LNCaP clone FGC (cell line): ENCODE measurements around the gene SIGLEC15.
"Not testable (repeated sequence)": the region's sequence is repeated elsewhere in the genome, so short reads cannot be mapped to it uniquely, and the experiment has no call there.

Source experiments
- DNase-seq: peaks from one replicate; pipeline ENCODE4 v3.0.0-alpha.2; 2011; ENCODE audit warnings: low read depth
- H3K4me3 ChIP-seq: 2 replicates; pipeline ENCODE4 v1.5.1; 2011; ENCODE audit warnings: mild to moderate bottlenecking, low read depth, low read length, control low read depth
- TF ChIP-seq, protein P1 (sequence below): IDR thresholded peaks from 2 replicates; pipeline ENCODE4 v1.5.1; 2012; ENCODE audit warnings: mild to moderate bottlenecking; ENCODE audit not compliant: control insufficient read depth, insufficient read depth; ENCODE audit errors: extremely low read depth

Gene SIGLEC15

DNA sequence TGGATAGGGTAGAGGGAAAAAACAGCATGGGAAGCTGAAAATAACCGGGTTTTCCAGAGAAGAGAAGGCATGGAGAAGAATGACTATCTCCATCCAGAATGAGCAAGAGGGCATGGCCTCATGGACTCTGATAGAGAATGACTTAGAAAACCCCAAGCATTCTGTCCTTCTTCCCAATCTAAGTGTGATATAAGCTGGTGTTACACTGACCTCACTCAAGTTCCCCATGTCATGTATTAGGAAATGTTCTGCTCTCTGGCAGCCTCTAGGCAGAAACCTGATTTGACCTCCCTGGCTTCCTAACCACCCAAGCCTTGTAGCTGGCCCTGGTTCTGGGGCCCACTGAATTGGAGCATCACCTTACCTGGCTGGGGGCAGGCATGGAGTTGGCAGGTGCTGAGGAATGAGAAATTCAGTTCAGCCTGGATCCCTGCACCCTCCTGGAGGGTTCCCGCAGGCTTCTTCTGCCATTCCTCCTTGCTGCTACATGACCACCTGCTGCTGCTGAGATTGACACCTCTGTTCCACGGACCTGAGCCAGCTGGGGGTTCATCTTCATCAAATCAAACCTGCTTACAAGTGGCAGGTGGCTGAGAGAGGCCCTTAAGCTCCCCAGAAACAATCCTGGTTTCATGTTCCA is 5.2 kb upstream of the SIGLEC15 start:
- TF ChIP-seq, protein P1, sequence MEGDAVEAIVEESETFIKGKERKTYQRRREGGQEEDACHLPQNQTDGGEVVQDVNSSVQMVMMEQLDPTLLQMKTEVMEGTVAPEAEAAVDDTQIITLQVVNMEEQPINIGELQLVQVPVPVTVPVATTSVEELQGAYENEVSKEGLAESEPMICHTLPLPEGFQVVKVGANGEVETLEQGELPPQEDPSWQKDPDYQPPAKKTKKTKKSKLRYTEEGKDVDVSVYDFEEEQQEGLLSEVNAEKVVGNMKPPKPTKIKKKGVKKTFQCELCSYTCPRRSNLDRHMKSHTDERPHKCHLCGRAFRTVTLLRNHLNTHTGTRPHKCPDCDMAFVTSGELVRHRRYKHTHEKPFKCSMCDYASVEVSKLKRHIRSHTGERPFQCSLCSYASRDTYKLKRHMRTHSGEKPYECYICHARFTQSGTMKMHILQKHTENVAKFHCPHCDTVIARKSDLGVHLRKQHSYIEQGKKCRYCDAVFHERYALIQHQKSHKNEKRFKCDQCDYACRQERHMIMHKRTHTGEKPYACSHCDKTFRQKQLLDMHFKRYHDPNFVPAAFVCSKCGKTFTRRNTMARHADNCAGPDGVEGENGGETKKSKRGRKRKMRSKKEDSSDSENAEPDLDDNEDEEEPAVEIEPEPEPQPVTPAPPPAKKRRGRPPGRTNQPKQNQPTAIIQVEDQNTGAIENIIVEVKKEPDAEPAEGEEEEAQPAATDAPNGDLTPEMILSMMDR: no peak
- H3K4me3 ChIP-seq: no peak overlapping the region
- DNase-seq: no peak

DNA sequence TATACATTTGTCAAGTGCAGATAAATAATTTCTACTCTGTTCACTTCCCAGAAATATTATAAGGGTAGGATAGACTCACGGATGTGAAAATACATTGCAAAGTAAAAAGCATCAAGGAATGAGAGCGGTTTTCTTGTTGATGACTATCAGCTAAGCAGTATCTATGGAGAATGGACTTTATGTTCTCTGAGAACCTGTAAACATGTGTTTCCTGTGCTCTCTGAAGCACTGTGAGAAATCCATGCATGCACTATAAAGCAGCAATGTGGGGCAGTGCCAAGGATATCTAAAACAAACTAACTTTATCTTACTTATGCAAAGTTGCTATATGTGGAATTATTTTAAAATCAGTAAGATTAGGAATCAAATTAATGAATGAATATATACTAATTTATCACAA is 4.4 kb upstream of the SIGLEC15 start:
- no peak overlapping the region for H3K4me3 ChIP-seq
- DNase-seq: no peak
- TF ChIP-seq, protein P1: no peak

DNA sequence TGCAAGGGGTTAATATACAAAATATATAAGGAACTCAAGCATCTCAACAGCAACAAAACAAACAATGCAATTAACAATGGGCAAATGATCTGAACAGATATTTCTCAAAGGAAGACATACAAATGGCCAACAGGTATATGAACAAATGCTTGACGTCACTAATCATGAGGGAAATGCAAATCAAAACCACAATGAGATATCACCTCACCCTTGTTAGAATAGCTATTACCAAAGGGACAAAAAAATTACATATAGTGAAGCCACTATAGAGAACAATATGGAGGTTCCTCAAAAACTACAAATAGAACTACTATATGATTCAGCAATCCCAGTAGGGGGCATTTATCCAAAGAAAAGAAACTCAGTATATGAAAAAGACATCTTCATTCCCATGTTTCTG is 3.8 kb upstream of the SIGLEC15 start:
- no peak overlapping the region for H3K4me3 ChIP-seq
- TF ChIP-seq, protein P1: no peak
- DNase-seq: no peak

DNA sequence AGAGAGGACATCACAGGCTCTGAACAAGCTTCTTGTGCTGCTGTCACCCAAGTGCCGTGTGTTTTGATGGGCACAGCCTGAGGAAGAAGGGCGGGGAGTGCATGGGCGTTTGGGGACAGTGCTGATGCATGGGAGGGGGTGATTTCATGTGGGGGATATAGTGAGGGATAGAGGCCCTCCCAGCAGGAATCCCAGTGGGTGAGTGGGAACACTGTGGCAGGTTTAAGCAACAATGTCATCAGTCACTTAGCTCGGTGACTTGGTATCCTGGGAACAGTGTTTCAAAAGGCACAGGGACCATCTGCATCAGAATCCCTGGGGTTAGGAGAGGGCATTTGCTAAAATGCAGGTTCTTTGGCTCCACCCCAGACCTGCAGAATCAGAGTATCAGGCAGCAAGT is 609 bp downstream of the SIGLEC15 start:
- TF ChIP-seq, protein P1: no peak
- DNase-seq: no peak

DNA sequence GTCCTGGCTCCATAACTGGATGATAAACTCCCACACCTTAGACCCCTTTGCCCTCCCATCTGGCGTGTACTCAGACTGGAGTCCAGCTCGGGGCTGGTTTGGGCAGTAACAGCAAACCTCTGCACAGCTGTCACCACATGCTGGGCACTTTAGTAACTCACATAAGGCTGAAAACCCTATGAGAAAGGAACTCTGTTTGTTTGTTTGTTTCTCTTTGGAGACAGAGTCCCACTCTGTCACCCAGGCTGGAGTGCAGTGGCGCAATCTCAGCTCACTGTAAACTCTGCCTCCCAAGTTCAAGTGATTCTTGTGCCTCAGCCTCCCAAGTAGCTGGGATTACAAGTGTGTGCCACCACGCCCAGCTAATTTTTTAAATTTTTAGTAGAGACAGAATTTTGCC is 1.2 kb downstream of the SIGLEC15 start:
- H3K4me3 ChIP-seq, DNase-seq: not testable (repeated sequence)

More for the DNA sequence above, 609 bp downstream of the SIGLEC15 start:
- H3K4me3 ChIP-seq: no peak overlapping the region

DNA sequence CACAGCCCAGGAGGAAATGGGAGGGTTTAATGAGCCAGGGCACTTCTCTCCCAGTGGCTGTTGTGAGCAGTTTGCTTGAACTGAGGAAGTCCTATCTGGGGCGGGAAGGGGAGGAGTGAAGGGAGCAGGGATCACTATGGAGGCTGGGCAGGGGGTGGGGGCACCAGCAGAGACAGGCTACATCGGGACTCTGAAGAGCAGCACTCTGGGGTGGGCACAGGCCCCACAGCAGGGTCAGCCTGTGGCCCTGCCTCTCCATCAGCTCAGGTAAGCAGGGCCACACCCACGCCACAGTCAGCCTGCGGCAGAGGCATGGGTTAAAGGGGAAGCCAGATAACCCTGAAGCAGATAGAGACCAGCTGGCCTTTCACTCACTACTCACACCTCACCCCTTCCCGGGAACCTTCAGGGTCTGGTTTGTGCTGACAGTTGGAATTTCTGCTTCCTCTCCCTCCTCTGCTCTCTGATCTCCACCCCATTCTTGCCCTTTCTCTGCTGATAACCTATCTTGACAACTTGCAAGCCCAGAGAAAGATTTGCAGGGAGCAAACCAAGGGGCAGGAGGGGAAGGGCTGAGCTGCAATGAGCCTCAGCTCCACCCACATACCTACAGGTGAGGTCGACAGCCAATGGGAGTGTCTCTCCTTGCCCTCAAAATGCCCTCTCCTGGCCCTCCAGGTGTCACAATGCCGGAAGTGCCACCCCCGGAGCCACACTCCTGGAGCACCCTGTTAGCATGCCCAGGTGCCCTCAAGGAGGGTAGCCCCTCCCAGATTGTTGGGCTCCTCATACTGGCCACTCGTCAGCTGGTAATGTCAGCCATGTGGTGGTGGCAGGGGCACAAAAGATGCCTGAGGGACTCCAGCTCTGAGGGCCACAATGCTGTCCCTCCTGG is 3.7 kb downstream of the SIGLEC15 start:
- TF ChIP-seq, protein P1: no peak
- no peak for DNase-seq
- no peak overlapping the region for H3K4me3 ChIP-seq

DNA sequence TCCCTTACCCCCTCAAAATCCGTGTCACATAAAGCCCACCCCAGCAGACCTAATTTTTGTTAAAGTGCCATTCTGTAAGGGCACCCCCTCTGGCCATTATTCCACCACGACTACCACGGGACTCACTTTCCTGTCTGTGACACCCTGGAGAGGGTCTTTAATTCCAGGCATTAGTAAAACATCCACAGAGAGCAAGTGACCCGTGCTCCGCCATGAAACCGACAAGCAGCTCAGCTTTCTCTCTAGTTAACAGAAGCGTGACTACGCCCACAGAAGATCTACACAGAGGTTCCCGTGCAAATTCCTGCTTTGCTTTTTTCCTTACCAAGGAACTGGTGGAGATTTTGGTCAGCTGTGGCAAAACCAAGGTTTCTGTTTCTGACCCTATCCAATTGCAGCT is 4.4 kb downstream of the SIGLEC15 start:
- TF ChIP-seq, protein P1: no peak
- no peak for DNase-seq
- H3K4me3 ChIP-seq: no peak overlapping the region
